Stimulated activated effector memory CD8-positive, alpha-beta T cell treated with anti-CD3 and anti-CD28 coated beads, Interleukin-12 subunit alpha, Interleukin-12 subunit beta, amount 100 ng/mL, for 72 hours (primary cell): ENCODE measurements around the gene PPP1R3E.

Experiments used
- ATAC-seq: fragments of 150-1000 bp; cut with Tn5 transposase; 2 replicates; pipeline ENCODE4 v1.10.0; 2021
- DNase-seq, 2 donors: peaks; one replicate each; pipeline ENCODE4 v3.0.0; 2021 to 2022; ENCODE audit warnings: low spot score in 2 of 2
- H3K27ac Mint-ChIP-seq: one replicate; pipeline ENCODE4 v1.8.0; 2022; ENCODE audit warnings: mild to moderate bottlenecking, mixed read lengths
- H3K36me3 Mint-ChIP-seq: one replicate; pipeline ENCODE4 v1.8.0; 2022; ENCODE audit warnings: mild to moderate bottlenecking, mixed read lengths
- H3K4me1 Mint-ChIP-seq: one replicate; pipeline ENCODE4 v1.8.0; 2022; ENCODE audit warnings: mixed read lengths
- H3K4me3 Mint-ChIP-seq: one replicate; pipeline ENCODE4 v1.8.0; 2022; ENCODE audit warnings: mild to moderate bottlenecking, mixed read lengths
- H3K9me3 Mint-ChIP-seq: one replicate; pipeline ENCODE4 v1.8.0; 2022; ENCODE audit warnings: mixed read lengths

Gene PPP1R3E

DNA sequence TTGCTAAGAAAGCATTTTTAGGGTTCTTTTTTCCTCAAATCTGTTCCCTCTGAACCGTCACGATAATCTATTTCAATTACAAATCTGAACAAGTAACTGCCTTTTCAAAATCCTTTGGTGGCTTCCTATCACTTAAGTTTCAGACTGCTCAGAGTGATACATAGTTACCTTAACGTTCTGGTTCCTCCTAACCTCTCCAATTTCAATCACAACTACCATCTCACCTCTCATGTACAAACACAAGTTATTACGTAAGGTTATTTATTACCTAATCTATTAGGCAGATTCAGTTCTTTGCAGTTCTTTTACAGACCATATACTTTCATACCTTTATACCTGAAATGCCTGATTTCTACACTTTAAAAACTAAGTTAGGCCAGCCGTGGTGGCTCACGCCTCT is 52.8 kb downstream of the PPP1R3E start:
- H3K36me3 Mint-ChIP-seq, result no peaks in the 10 kb centered on the region
- DNase-seq (no peak), ATAC-seq (no peak)

DNA sequence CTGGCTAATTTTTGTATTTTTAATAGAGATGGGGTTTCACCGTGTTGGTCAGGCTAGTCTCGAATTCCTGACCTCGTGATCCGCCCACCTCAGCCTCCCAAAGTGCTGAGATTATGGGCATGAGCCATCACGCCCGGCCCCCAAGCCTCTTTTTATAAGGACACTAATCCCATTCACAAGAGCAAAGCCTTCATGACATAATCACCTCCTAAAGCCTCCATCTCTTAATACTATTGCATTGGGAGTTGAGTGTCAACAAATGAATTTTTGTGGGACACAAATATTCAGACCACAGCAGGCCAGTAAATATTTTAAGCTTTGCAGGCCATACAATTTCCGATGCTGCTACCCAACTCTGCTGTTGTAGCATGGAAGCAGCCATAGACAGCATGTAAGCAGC is 54.1 kb downstream of the PPP1R3E start:
- H3K4me1 Mint-ChIP-seq, result no peaks in the 10 kb centered on the region
- no peak overlapping the region for H3K27ac Mint-ChIP-seq
- no peaks in the 10 kb centered on the region for H3K36me3 Mint-ChIP-seq
- ATAC-seq (no peak), DNase-seq (no peak)
- no peak overlapping the region for H3K4me3 Mint-ChIP-seq
- no peaks in the 10 kb centered on the region for H3K9me3 Mint-ChIP-seq

More for the DNA sequence above, 52.8 kb downstream of the PPP1R3E start:
- no peak overlapping the region for H3K27ac Mint-ChIP-seq
- no peaks in the 10 kb centered on the region for H3K4me1 Mint-ChIP-seq
- no peaks in the 10 kb centered on the region for H3K9me3 Mint-ChIP-seq
- H3K4me3 Mint-ChIP-seq, result no peak overlapping the region
